GM12874 (cell line): ENCODE measurements around the gene COQ3.

ENCODE experiments used
- CTCF ChIP-seq: IDR thresholded peaks from 2 replicates; pipeline ENCODE4 v1.5.1; 2011; ENCODE audit warnings: low read depth, mild to moderate bottlenecking, control low read depth, low read length, moderate library complexity; ENCODE audit not compliant: insufficient read depth

Gene COQ3

GRCh38 chr6:99425647-99426450 lies 31.9 kb upstream of the COQ3 start:
- peak; percentile 59 for TF ChIP-seq CTCF

GRCh38 chr6:99424761-99425646 lies 31.0 kb upstream of the COQ3 start, which contains the start of gene PNISR:
TSS of gene PNISR (minus strand) at chr6:99425308. CDS start at chr6:99414659, 10,649 bp downstream.
- no peak for TF ChIP-seq CTCF

- TF ChIP-seq CTCF: no peak
Observed at GRCh38 chr6:99424022-99424421, 30.0 kb upstream of the COQ3 start.

GRCh38 chr6:99422912-99423311 lies 28.9 kb upstream of the COQ3 start:
- TF ChIP-seq CTCF: no peak

GRCh38 chr6:99416892-99417767 lies 23.1 kb upstream of the COQ3 start:
- TF ChIP-seq CTCF: no peak

- TF ChIP-seq CTCF: no peak
Observed at GRCh38 chr6:99416226-99416625, 22.2 kb upstream of the COQ3 start.
